Smooth muscle cell (in vitro differentiated cells): ENCODE results near the gene PPIF. TPM values are rescaled to one million over a fixed set of nuclear protein-coding genes. Genes with fewer than 3 reads are reported as not detected.
A peak's percentile ranks its signal among the peaks of the same experiment; 100 is the strongest.

ENCODE experiments used
- DNase-seq: peaks from one replicate; lab custom pipeline; 2025; ENCODE audit not compliant: unreplicated experiment; lab: John Stamatoyannopoulos, UW
- H2AFZ ChIP-seq: fragments of 200-600 bp; sonication (generic); 2 replicates; pipeline ENCODE4 v1.6.0; 2016; ENCODE audit warnings: antibody characterized with exemption, low read depth, mild to moderate bottlenecking
- H3F3A ChIP-seq: fragments of 200-600 bp; sonication (generic); 2 replicates; pipeline ENCODE4 v1.6.0; 2017; ENCODE audit warnings: antibody characterized with exemption, low read depth
- H3K27ac ChIP-seq: fragments of 200-600 bp; sonication (generic); 2 replicates; pipeline ENCODE4 v1.5.1; 2016; ENCODE audit warnings: low read depth, mild to moderate bottlenecking
- H3K27me3 ChIP-seq: fragments of 200-600 bp; sonication (generic); 2 replicates; pipeline ENCODE4 v1.6.1; 2016; ENCODE audit warnings: low read depth, mild to moderate bottlenecking
- H3K36me3 ChIP-seq: fragments of 200-600 bp; sonication (generic); 2 replicates; pipeline ENCODE4 v1.5.1; 2016; ENCODE audit warnings: low read depth
- H3K4me1 ChIP-seq: fragments of 200-600 bp; sonication (generic); 2 replicates; pipeline ENCODE4 v1.5.1; 2016; ENCODE audit warnings: low read depth
- H3K4me2 ChIP-seq: fragments of 200-600 bp; sonication (generic); 2 replicates; pipeline ENCODE4 v1.6.0; 2016; ENCODE audit warnings: mild to moderate bottlenecking
- H3K4me3 ChIP-seq: fragments of 200-600 bp; sonication (generic); 2 replicates; pipeline ENCODE4 v1.5.1; 2016; ENCODE audit warnings: mild to moderate bottlenecking
- H3K79me2 ChIP-seq: fragments of 200-600 bp; sonication (generic); 2 replicates; pipeline ENCODE4 v1.6.0; 2016; ENCODE audit warnings: low read depth, mild to moderate bottlenecking
- H3K9ac ChIP-seq: fragments of 200-600 bp; sonication (generic); 2 replicates; pipeline ENCODE4 v1.6.0; 2016; ENCODE audit warnings: low read depth
- H3K9me3 ChIP-seq: fragments of 200-600 bp; sonication (generic); replicated peaks from 2 replicates; pipeline ENCODE4 v1.5.1; 2016; ENCODE audit warnings: low read depth
- H4K20me1 ChIP-seq: fragments of 200-600 bp; sonication (generic); 2 replicates; pipeline ENCODE4 v1.6.0; 2016; ENCODE audit warnings: low read depth
- WGBS: methylation state at CpG from one replicate; pipeline ENCODE4 v1.1.7; 2016; ENCODE audit warnings: low lambda C conversion rate; 5-methylcytosine and 5-hydroxymethylcytosine counted together
- polyA plus RNA-seq: library from polyadenylated mRNA; unstranded; fragments of >200 nt; fragmentation: Nextera tagmentation; extraction: Ambion mirVana; gene quantifications from 2 replicates; pipeline ENCODE4 v1.2.1, GENCODE V29; 2016
- total RNA-seq: library from RNA; depleted of rRNA; stranded (reverse); fragments of >200 nt; gene quantifications from 2 replicates; pipeline ENCODE4 v1.2.3, GENCODE V29; 2014
- TF ChIP-seq, protein P1 (sequence below): fragments of 200-600 bp; sonication (generic); IDR thresholded peaks from 2 replicates; pipeline ENCODE4 v1.5.1; 2017; ENCODE audit warnings: borderline replicate concordance, mild to moderate bottlenecking, antibody characterized with exemption; ENCODE audit not compliant: insufficient read depth, poor library complexity, severe bottlenecking

PPIF gene
- total and polyA plus RNA-seq, 2 experiments from 2014 or later, result 24.3 to 29.7 TPM

GRCh38 chr10:79320820-79321493, 26.3 kb upstream of the PPIF start:
- Histone ChIP-seq H3K36me3 (no peaks in the 10 kb centered on the region), H3K9ac (peak overlapping the region; percentile 63), H3K27ac (peak overlapping the region; percentile 79), H3K79me2 (no peaks in the 10 kb centered on the region), H2AFZ (no peak overlapping the region), H3K4me2 (peak overlapping the region; percentile 41), H3K27me3 (no peaks in the 10 kb centered on the region), H3K4me1 (peaks cover 12% of the 10 kb centered on the region), H3K9me3 (no peaks in the 10 kb centered on the region), H3K4me3 (no peak overlapping the region), H4K20me1 (no peaks in the 10 kb centered on the region), H3F3A (peaks cover 27% of the 10 kb centered on the region)
- DNase-seq, result no peak
- TF ChIP-seq, protein P1, sequence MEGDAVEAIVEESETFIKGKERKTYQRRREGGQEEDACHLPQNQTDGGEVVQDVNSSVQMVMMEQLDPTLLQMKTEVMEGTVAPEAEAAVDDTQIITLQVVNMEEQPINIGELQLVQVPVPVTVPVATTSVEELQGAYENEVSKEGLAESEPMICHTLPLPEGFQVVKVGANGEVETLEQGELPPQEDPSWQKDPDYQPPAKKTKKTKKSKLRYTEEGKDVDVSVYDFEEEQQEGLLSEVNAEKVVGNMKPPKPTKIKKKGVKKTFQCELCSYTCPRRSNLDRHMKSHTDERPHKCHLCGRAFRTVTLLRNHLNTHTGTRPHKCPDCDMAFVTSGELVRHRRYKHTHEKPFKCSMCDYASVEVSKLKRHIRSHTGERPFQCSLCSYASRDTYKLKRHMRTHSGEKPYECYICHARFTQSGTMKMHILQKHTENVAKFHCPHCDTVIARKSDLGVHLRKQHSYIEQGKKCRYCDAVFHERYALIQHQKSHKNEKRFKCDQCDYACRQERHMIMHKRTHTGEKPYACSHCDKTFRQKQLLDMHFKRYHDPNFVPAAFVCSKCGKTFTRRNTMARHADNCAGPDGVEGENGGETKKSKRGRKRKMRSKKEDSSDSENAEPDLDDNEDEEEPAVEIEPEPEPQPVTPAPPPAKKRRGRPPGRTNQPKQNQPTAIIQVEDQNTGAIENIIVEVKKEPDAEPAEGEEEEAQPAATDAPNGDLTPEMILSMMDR, result no peak
- WGBS, result 68% methylated on average over 7 of the region's 7 CpGs

DNA sequence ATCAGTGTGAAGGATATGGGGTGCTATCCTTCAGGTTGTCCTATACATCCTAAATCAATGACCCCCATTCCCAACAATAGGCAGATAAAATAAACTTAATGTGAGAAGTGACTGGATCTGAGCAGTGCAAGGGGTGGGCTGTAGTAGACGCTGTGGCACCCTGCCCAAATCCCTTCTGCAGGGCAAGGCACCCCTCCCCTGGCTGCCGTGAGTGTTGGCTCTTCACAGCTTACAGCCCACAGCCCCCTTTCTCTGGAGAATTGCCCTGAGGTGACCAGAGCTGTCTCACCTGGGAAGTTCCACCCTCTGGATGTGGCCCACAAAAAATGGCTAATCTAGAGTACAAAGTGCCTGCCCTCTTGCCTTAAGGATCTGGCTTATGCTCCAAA, 25.8 kb upstream of the PPIF start:
- H3K4me2 ChIP-seq, result peak overlapping the region; percentile 41
- DNase-seq, result no peak
- 100% methylated on average over 2 of the region's 2 CpGs for WGBS
- H2AFZ ChIP-seq, result no peak overlapping the region
- H3K27ac ChIP-seq, result peak overlapping the region; percentile 79
- H3K27me3 ChIP-seq, result no peaks in the 10 kb centered on the region
- no peaks in the 10 kb centered on the region for H3K9me3 ChIP-seq
- H3K79me2 ChIP-seq, result no peaks in the 10 kb centered on the region
- peaks cover 11% of the 10 kb centered on the region for H3K4me1 ChIP-seq
- H4K20me1 ChIP-seq, result no peaks in the 10 kb centered on the region
- H3K36me3 ChIP-seq, result no peaks in the 10 kb centered on the region
- H3K4me3 ChIP-seq, result no peak overlapping the region
- TF ChIP-seq, protein P1, result no peak
- peaks cover 22% of the 10 kb centered on the region for H3F3A ChIP-seq
- H3K9ac ChIP-seq, result peak overlapping the region; percentile 63

DNA sequence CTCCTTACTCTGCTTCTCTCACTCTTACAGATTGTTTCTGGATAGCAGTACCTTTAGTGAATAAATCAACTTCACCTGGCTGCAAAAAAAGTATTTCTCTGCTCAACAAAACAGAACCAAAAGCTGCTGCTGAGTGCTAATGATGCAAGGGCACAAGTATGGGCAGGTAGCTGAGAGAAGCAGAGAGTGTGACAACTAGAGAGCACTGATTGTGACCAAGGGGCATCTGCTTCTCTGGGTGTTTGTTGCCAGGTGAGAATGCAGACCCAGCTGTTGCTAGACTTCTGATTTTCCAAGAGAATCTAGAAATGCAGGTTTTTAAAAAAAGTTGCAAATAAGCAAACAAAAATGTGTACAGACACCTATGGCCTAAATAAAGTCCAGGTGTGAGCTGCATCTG, 25.3 kb upstream of the PPIF start:
- Histone ChIP-seq H3K4me2 (peak overlapping the region; percentile 41), H4K20me1 (no peaks in the 10 kb centered on the region), H2AFZ (no peak overlapping the region), H3K4me1 (peaks cover 6% of the 10 kb centered on the region), H3K36me3 (no peaks in the 10 kb centered on the region), H3K9me3 (no peaks in the 10 kb centered on the region), H3K79me2 (no peaks in the 10 kb centered on the region), H3K4me3 (no peak overlapping the region), H3K9ac (peak overlapping the region; percentile 63), H3K27ac (peak overlapping the region; percentile 79), H3F3A (peaks cover 19% of the 10 kb centered on the region), H3K27me3 (no peaks in the 10 kb centered on the region)
- no peak for DNase-seq
- TF ChIP-seq, protein P1, result no peak
